ENCODE results near the gene ST3GAL5.

The ST3GAL5 gene

DNA sequence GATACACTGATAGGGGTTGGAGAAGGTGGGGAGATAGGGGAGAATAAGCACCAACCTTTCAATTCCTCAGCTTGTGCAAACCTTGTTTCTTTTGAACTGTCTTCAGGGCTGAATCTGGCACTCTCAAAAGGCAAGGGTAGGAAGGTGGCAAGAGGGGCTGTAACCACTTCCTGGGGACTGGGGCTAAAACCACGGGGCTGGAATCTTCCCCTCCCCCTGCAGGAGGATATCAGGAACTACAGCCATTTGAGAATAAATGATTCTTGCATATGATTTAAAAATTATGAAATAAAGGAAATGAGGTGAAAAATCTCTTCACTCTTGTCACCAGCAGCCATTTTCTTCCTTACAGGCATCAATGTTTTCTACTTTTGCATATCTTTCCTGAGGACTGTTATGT, 84.2 kb downstream of the ST3GAL5 start:
- Histone ChIP-seq H3K4me1 (ENCODE audit: insufficient read depth, low read length) (no peaks in the 10 kb centered on the region), H3K27me3 (ENCODE audit: control insufficient read depth in 1 of 2, insufficient read depth in 2 of 2, low read length in 2 of 2) (no peaks in the 10 kb centered on the region), H3K9ac (ENCODE audit: low read length) (no peak overlapping the region), H3K36me3 (ENCODE audit: insufficient read depth, low read length) (no peaks in the 10 kb centered on the region), H3K9me3 (ENCODE audit: low read length) (no peaks in the 10 kb centered on the region), H3K27ac (ENCODE audit: low read depth, low read length) (no peak overlapping the region), H3K4me3 (ENCODE audit: low read depth in 1 of 2, low read length in 2 of 2) (no peak overlapping the region)

GRCh38 chr2:85803704-85804425, 84.9 kb downstream of the ST3GAL5 start:
- no peaks in the 10 kb centered on the region for H3K4me1 ChIP-seq (ENCODE audit: insufficient read depth, low read length)
- H3K9ac ChIP-seq (ENCODE audit: low read length), result no peak overlapping the region
- no peak overlapping the region for H3K27ac ChIP-seq (ENCODE audit: low read depth, low read length)
- H3K9me3 ChIP-seq (ENCODE audit: low read length), result no peaks in the 10 kb centered on the region
- H3K36me3 ChIP-seq (ENCODE audit: insufficient read depth, low read length), result no peaks in the 10 kb centered on the region
- H3K27me3 ChIP-seq (ENCODE audit: control insufficient read depth in 1 of 2, insufficient read depth in 2 of 2, low read length in 2 of 2), result no peaks in the 10 kb centered on the region
- H3K4me3 ChIP-seq (ENCODE audit: low read depth in 1 of 2, low read length in 2 of 2), result no peak overlapping the region

DNA sequence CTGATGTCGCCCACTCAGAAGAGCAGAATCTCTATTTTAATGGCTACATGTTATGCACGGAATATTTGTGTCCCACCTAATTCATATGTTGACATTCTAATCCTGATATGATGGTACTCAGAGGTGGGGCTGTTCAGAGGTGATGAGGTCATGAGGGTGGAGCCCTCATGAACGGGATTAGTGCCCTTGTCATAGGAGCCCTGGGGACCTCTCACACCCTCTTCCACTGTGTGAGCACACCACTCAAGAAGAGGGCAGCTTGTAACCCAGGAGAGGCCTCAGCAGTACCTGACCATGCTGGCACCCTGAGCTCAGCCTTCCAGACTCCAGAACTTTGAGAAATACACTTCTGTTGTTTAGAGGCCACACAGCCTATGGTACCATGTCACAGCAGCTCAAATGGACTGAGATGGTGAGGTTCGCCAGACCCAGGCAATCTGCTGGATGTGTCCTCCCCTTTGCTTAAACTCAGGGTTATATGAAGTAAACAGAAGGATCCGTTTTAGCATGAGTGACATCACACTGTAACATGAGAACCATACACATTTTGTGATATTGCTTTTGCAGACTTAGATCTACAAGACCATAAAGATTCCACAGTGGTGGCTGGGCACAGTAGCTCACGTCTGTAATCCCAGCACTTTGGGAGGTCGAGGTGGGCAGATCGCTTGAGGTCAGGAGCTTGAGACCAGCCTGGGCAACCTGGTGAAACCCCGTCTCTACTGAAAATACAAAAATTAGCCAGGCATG, 86.3 kb downstream of the ST3GAL5 start:
- Histone ChIP-seq H3K9me3 (ENCODE audit: low read length) (no peaks in the 10 kb centered on the region), H3K36me3 (ENCODE audit: insufficient read depth, low read length) (no peaks in the 10 kb centered on the region), H3K4me3 (ENCODE audit: low read depth in 1 of 2, low read length in 2 of 2) (no peak overlapping the region), H3K27ac (ENCODE audit: low read depth, low read length) (no peak overlapping the region), H3K4me1 (ENCODE audit: insufficient read depth, low read length) (no peaks in the 10 kb centered on the region), H3K9ac (ENCODE audit: low read length) (no peak overlapping the region), H3K27me3 (ENCODE audit: control insufficient read depth in 1 of 2, insufficient read depth in 2 of 2, low read length in 2 of 2) (no peaks in the 10 kb centered on the region)

- Histone ChIP-seq H3K36me3 (ENCODE audit: insufficient read depth, low read length) (no peaks in the 10 kb centered on the region), H3K27me3 (ENCODE audit: control insufficient read depth in 1 of 2, insufficient read depth in 2 of 2, low read length in 2 of 2) (no peaks in the 10 kb centered on the region), H3K4me1 (ENCODE audit: insufficient read depth, low read length) (peaks cover 6% of the 10 kb centered on the region), H3K9ac (ENCODE audit: low read length) (no peak overlapping the region), H3K9me3 (ENCODE audit: low read length) (no peaks in the 10 kb centered on the region), H3K4me3 (ENCODE audit: low read depth in 1 of 2, low read length in 2 of 2) (no peak overlapping the region), H3K27ac (ENCODE audit: low read depth, low read length) (no peak overlapping the region)
Observed at GRCh38 chr2:85801871-85802270, 86.9 kb downstream of the ST3GAL5 start.

DNA sequence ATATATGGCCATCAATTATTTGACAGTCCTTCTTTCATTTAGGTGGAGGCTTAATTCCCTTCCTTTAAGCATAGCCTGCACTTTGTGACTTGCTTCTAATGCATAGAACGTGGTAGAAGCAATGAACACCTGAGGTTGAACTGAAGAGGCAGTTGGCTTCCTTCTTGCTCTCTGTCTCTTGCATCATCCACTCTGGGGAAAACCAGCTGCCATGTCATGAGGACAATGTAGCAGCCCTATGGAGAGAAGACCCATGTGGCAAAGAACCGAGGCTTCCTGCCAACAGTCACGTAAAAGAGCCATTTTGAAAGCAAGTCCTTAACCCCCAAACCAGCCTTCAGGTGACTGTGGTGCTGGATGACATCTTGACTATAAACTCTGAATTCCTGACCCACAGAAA, 88.2 kb downstream of the ST3GAL5 start:
- Histone ChIP-seq H3K9me3 (ENCODE audit: low read length) (no peaks in the 10 kb centered on the region), H3K27me3 (ENCODE audit: control insufficient read depth in 1 of 2, insufficient read depth in 2 of 2, low read length in 2 of 2) (no peaks in the 10 kb centered on the region), H3K27ac (ENCODE audit: low read depth, low read length) (no peak overlapping the region), H3K9ac (ENCODE audit: low read length) (no peak overlapping the region), H3K4me1 (ENCODE audit: insufficient read depth, low read length) (peaks cover 19% of the 10 kb centered on the region), H3K4me3 (ENCODE audit: low read depth in 1 of 2, low read length in 2 of 2) (no peak overlapping the region), H3K36me3 (ENCODE audit: insufficient read depth, low read length) (no peaks in the 10 kb centered on the region)

DNA sequence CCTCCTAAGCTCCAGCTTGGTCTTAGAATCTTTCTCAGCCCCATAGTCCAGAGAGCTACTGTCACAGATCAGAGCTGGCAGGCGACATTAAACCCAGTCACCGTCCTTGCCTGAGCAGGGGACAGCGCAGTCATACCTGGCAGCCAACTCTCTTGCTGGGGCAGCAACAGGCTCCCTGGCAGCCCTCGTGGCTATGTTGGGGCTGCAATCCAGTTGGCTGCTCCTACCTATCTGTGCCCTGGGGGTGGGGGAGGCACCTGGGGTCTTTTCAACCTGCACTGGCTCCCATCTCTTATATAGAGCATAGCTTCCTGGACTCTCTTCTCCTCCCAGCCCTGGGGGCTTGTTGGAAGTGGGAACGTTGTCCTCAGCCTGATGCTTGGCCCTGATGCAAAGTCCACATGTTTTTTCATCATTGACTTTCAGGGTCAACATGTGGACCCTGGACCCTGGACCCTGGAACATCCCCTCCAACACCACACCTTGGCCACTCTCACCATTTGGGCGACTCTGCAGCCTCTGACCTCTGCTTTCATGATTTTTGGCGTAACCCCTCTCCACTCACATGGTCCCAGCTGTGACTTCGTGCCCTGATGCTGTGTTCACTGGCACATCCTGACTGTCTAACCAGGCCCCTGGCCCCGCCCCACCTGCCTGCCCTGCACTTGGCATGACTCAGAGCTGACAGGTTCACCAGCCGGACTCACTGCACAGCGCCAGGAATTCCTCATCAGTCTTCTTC, 89.4 kb downstream of the ST3GAL5 start:
- Histone ChIP-seq H3K27ac (ENCODE audit: low read depth, low read length) (no peak overlapping the region), H3K36me3 (ENCODE audit: insufficient read depth, low read length) (no peaks in the 10 kb centered on the region), H3K4me3 (ENCODE audit: low read depth in 1 of 2, low read length in 2 of 2) (no peak overlapping the region), H3K9me3 (ENCODE audit: low read length) (no peaks in the 10 kb centered on the region), H3K9ac (ENCODE audit: low read length) (no peak overlapping the region), H3K27me3 (ENCODE audit: control insufficient read depth in 1 of 2, insufficient read depth in 2 of 2, low read length in 2 of 2) (no peaks in the 10 kb centered on the region), H3K4me1 (ENCODE audit: insufficient read depth, low read length) (peaks cover 29% of the 10 kb centered on the region)

- Histone ChIP-seq H3K27ac (ENCODE audit: low read depth, low read length) (no peak overlapping the region), H3K9ac (ENCODE audit: low read length) (no peak overlapping the region), H3K4me1 (ENCODE audit: insufficient read depth, low read length) (peaks cover 36% of the 10 kb centered on the region), H3K36me3 (ENCODE audit: insufficient read depth, low read length) (no peaks in the 10 kb centered on the region), H3K9me3 (ENCODE audit: low read length) (no peaks in the 10 kb centered on the region), H3K27me3 (ENCODE audit: control insufficient read depth in 1 of 2, insufficient read depth in 2 of 2, low read length in 2 of 2) (no peaks in the 10 kb centered on the region), H3K4me3 (ENCODE audit: low read depth in 1 of 2, low read length in 2 of 2) (no peak overlapping the region)
Observed at GRCh38 chr2:85797921-85798320, 90.9 kb downstream of the ST3GAL5 start.

- Histone ChIP-seq H3K27ac (ENCODE audit: low read depth, low read length) (no peak overlapping the region), H3K4me1 (ENCODE audit: insufficient read depth, low read length) (peaks cover 43% of the 10 kb centered on the region), H3K9ac (ENCODE audit: low read length) (no peak overlapping the region)
Observed at GRCh38 chr2:85797263-85797660, 91.5 kb downstream of the ST3GAL5 start.

GRCh38 chr2:85796341-85797262, 92.2 kb downstream of the ST3GAL5 start:
- Histone ChIP-seq H3K27ac (ENCODE audit: low read depth, low read length) (peak overlapping the region; percentile 59), H3K27me3 (ENCODE audit: control insufficient read depth in 1 of 2, insufficient read depth in 2 of 2, low read length in 2 of 2) (no peaks in the 10 kb centered on the region), H3K36me3 (ENCODE audit: insufficient read depth, low read length) (no peaks in the 10 kb centered on the region), H3K4me1 (ENCODE audit: insufficient read depth, low read length) (peaks cover 46% of the 10 kb centered on the region), H3K9ac (ENCODE audit: low read length) (no peak overlapping the region), H3K4me3 (ENCODE audit: low read depth in 1 of 2, low read length in 2 of 2) (no peak overlapping the region), H3K9me3 (ENCODE audit: low read length) (no peaks in the 10 kb centered on the region)

More at GRCh38 chr2:85797263-85797660, 91.5 kb downstream of the ST3GAL5 start:
- H3K4me3 ChIP-seq (ENCODE audit: low read depth in 1 of 2, low read length in 2 of 2), result no peak overlapping the region
- H3K9me3 ChIP-seq (ENCODE audit: low read length), result no peaks in the 10 kb centered on the region
- H3K27me3 ChIP-seq (ENCODE audit: control insufficient read depth in 1 of 2, insufficient read depth in 2 of 2, low read length in 2 of 2), result no peaks in the 10 kb centered on the region
- no peaks in the 10 kb centered on the region for H3K36me3 ChIP-seq (ENCODE audit: insufficient read depth, low read length)

DNA sequence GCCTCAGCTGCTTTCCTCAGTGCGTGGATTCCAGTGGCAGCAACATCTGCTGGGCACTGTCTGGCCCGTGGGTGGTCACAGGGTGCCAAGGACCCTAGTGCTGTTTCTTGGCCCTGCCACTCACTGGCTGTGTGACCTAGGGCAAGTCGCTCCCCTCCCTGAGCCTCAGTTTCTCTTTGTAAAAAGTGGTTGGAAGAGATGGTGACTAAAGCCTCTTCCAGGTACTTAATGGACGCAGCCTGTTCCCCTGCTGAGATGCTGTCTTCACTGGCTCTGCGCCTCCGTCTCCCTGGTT, 92.8 kb downstream of the ST3GAL5 start:
- Histone ChIP-seq H3K4me3 (ENCODE audit: low read depth in 1 of 2, low read length in 2 of 2) (no peak overlapping the region), H3K36me3 (ENCODE audit: insufficient read depth, low read length) (no peaks in the 10 kb centered on the region), H3K4me1 (ENCODE audit: insufficient read depth, low read length) (peaks cover 46% of the 10 kb centered on the region), H3K9ac (ENCODE audit: low read length) (no peak overlapping the region), H3K9me3 (ENCODE audit: low read length) (no peaks in the 10 kb centered on the region), H3K27me3 (ENCODE audit: control insufficient read depth in 1 of 2, insufficient read depth in 2 of 2, low read length in 2 of 2) (no peaks in the 10 kb centered on the region), H3K27ac (ENCODE audit: low read depth, low read length) (no peak overlapping the region)
